ENCODE results near the gene SERPINE2. TPM values are rescaled to one million over a fixed set of nuclear protein-coding genes. Genes with fewer than 3 reads are reported as not detected.

Gene SERPINE2
- total RNA-seq, 1 experiment from 2014 or later = 380 TPM

DNA sequence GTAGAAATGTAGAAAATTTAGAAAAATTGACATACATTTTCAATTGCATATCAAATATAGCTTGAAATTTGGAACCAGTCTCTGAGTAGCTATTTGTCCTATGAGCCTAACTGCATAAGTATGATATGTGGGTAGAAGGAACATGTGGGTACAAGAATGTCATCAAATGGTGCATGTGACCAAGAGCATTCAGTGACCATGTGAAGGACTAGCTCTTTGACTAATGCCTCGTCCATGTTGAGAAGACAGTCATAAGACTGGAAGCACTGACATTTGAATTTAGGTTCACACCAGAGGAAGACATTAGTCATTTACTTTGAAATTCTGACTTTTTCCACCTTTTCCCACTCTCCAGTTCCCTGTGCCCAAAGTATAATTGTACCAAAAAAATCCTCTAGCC, 69.2 kb downstream of the SERPINE2 start:
- DNase-seq (ENCODE audit: low spot score) = no peak
- CTCF ChIA-PET = interaction anchor here (1.0 to 2.4 kb wide), 11 partner anchors 9 to 480 kb away, joined by 3 to 20 read pairs (median 5); no protein-coding TSS in a partner anchor
- H3K27ac ChIP-seq (ENCODE audit: low read depth, low read length, poor library complexity, severe bottlenecking) = peak overlapping the region; percentile 15
- intact Hi-C loops (cut with micrococcal nuclease; ENCODE audit: unreplicated experiment) = loop anchor here (1.0 to 10.0 kb wide), 5 partner anchors 167 to 685 kb away; no protein-coding TSS in a partner anchor
- H3K36me3 ChIP-seq (ENCODE audit: insufficient read depth, low read length, poor library complexity, severe bottlenecking) = peaks cover 30% of the 10 kb centered on the region
- H3K9me3 ChIP-seq (ENCODE audit: low read depth, low read length, poor library complexity, severe bottlenecking) = no peaks in the 10 kb centered on the region
- H3K4me1 ChIP-seq (ENCODE audit: insufficient read depth, low read length, poor library complexity, severe bottlenecking) = peaks cover 28% of the 10 kb centered on the region
- POLR2A ChIA-PET (ENCODE audit: low non-redundant PET) = no interaction called here
- H3K4me3 ChIP-seq (ENCODE audit: low read depth, low read length, poor library complexity, severe bottlenecking) = no peak overlapping the region
- BruUV-seq (replicated peaks) = no TSS peak
- no peaks in the 10 kb centered on the region for H3K27me3 ChIP-seq (replicated peaks; ENCODE audit: insufficient read depth, low read depth, low read length, poor library complexity)
- TF ChIP-seq, protein P1, sequence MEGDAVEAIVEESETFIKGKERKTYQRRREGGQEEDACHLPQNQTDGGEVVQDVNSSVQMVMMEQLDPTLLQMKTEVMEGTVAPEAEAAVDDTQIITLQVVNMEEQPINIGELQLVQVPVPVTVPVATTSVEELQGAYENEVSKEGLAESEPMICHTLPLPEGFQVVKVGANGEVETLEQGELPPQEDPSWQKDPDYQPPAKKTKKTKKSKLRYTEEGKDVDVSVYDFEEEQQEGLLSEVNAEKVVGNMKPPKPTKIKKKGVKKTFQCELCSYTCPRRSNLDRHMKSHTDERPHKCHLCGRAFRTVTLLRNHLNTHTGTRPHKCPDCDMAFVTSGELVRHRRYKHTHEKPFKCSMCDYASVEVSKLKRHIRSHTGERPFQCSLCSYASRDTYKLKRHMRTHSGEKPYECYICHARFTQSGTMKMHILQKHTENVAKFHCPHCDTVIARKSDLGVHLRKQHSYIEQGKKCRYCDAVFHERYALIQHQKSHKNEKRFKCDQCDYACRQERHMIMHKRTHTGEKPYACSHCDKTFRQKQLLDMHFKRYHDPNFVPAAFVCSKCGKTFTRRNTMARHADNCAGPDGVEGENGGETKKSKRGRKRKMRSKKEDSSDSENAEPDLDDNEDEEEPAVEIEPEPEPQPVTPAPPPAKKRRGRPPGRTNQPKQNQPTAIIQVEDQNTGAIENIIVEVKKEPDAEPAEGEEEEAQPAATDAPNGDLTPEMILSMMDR (conservative IDR thresholded peaks at IDR 0.05; ENCODE audit: low read depth, low read length) = no peak
- no peak for TF ChIP-seq EZH2 (IDR thresholded peaks at IDR 0.05; ENCODE audit: borderline replicate concordance, low read depth, low read length, poor library complexity, severe bottlenecking)

DNA sequence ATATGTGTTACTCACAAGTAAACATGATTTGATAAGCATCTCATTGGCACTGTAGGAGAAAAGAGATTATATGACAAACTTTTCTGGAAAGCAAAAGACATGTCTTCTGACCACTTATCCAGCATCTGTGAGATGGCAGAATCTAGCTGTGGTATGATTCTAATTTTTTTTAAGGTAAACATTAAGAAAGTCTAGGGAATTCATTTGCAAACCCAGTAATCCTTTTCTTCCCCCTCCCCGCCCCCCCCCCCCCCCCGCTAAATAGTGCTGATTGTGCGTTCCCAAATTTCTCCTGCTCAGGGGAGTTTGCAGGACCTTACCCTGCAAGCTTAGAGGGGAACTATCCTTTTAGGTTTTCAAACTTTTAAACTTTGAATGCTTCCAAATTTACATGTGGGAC, 69.8 kb downstream of the SERPINE2 start:
- Histone ChIP-seq H3K9me3 (ENCODE audit: low read depth, low read length, poor library complexity, severe bottlenecking) (no peaks in the 10 kb centered on the region), H3K36me3 (ENCODE audit: insufficient read depth, low read length, poor library complexity, severe bottlenecking) (peaks cover 35% of the 10 kb centered on the region), H3K27me3 (replicated peaks; ENCODE audit: insufficient read depth, low read depth, low read length, poor library complexity) (no peaks in the 10 kb centered on the region), H3K4me3 (ENCODE audit: low read depth, low read length, poor library complexity, severe bottlenecking) (no peak overlapping the region), H3K27ac (ENCODE audit: low read depth, low read length, poor library complexity, severe bottlenecking) (no peak overlapping the region), H3K4me1 (ENCODE audit: insufficient read depth, low read length, poor library complexity, severe bottlenecking) (peaks cover 33% of the 10 kb centered on the region)
- TF ChIP-seq, protein P1 (conservative IDR thresholded peaks at IDR 0.05; ENCODE audit: low read depth, low read length) = no peak
- TF ChIP-seq EZH2 (IDR thresholded peaks at IDR 0.05; ENCODE audit: borderline replicate concordance, low read depth, low read length, poor library complexity, severe bottlenecking) = no peak
- intact Hi-C loops (cut with micrococcal nuclease; ENCODE audit: unreplicated experiment) = no loop called here
- POLR2A ChIA-PET (ENCODE audit: low non-redundant PET) = no interaction called here
- no TSS peak for BruUV-seq (replicated peaks)
- CTCF ChIA-PET = interaction anchor here (1.7 to 2.1 kb wide), 5 partner anchors 8 to 480 kb away, joined by 5 to 20 read pairs (median 6); no protein-coding TSS in a partner anchor
- no peak for DNase-seq (ENCODE audit: low spot score)

DNA sequence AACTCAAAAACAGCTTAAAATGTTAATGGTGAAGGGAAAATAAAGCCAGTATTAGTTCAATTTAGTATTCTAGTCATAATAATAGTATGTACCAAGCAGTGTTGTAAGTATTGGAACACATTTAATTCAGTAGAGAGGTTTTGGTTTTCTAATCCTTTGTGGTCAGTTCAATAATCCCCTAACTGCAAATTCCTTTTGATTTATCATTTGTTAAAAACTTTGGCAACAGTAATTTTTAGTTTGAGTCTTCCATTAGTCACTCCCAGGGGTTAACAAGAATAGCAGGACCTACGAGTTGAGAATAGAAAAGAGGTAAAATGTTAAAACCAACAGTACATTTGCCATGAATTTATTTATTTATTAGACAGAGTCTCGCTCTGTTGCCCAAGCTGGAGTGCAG, 71.1 kb downstream of the SERPINE2 start:
- no peak for DNase-seq (ENCODE audit: low spot score)
- Histone ChIP-seq H3K27me3 (replicated peaks; ENCODE audit: insufficient read depth, low read depth, low read length, poor library complexity) (no peaks in the 10 kb centered on the region), H3K9me3 (ENCODE audit: low read depth, low read length, poor library complexity, severe bottlenecking) (no peaks in the 10 kb centered on the region), H3K4me1 (ENCODE audit: insufficient read depth, low read length, poor library complexity, severe bottlenecking) (peaks cover 44% of the 10 kb centered on the region), H3K36me3 (ENCODE audit: insufficient read depth, low read length, poor library complexity, severe bottlenecking) (peaks cover 46% of the 10 kb centered on the region), H3K4me3 (ENCODE audit: low read depth, low read length, poor library complexity, severe bottlenecking) (no peak overlapping the region), H3K27ac (ENCODE audit: low read depth, low read length, poor library complexity, severe bottlenecking) (no peak overlapping the region)
- TF ChIP-seq, protein P1 (conservative IDR thresholded peaks at IDR 0.05; ENCODE audit: low read depth, low read length) = no peak
- TF ChIP-seq EZH2 (IDR thresholded peaks at IDR 0.05; ENCODE audit: borderline replicate concordance, low read depth, low read length, poor library complexity, severe bottlenecking) = no peak
- ChIA-PET POLR2A (ENCODE audit: low non-redundant PET) (no interaction called here), CTCF (no interaction called here)
- intact Hi-C loops (cut with micrococcal nuclease; ENCODE audit: unreplicated experiment) = no loop called here
- no TSS peak for BruUV-seq (replicated peaks)

Data from A673 (cell line).